ENCODE data around the gene LAMB2.

Gene LAMB2

GRCh38 chr3:49134471-49135265 lies 1.8 kb upstream of the LAMB2 start:
- no peaks in the 10 kb centered on the region for H3K27me3 ChIP-seq (replicated peaks; ENCODE audit: control insufficient read depth, insufficient read depth, low read length, poor library complexity, severe bottlenecking)
- no peak overlapping the region for H3K27ac ChIP-seq (ENCODE audit: insufficient read depth, low read length, poor library complexity, severe bottlenecking)
- H3K4me3 ChIP-seq (ENCODE audit: insufficient read depth, low read depth, low read length, poor library complexity, severe bottlenecking), result no peak overlapping the region
- no peaks in the 10 kb centered on the region for H3K4me1 ChIP-seq (ENCODE audit: control insufficient read depth, insufficient read depth, low read length, poor library complexity, severe bottlenecking)
- no peaks in the 10 kb centered on the region for H3K9me3 ChIP-seq (ENCODE audit: control insufficient read depth, low read length)
- no peak for DNase-seq
- no peaks in the 10 kb centered on the region for H3K36me3 ChIP-seq (ENCODE audit: control insufficient read depth, insufficient read depth, low read length)

GRCh38 chr3:49133226-49133951 lies 539 bp upstream of the LAMB2 start:
- no peaks in the 10 kb centered on the region for H3K27me3 ChIP-seq (replicated peaks; ENCODE audit: control insufficient read depth, insufficient read depth, low read length, poor library complexity, severe bottlenecking)
- H3K4me3 ChIP-seq (ENCODE audit: insufficient read depth, low read depth, low read length, poor library complexity, severe bottlenecking), result no peak overlapping the region
- no peaks in the 10 kb centered on the region for H3K4me1 ChIP-seq (ENCODE audit: control insufficient read depth, insufficient read depth, low read length, poor library complexity, severe bottlenecking)
- no peaks in the 10 kb centered on the region for H3K36me3 ChIP-seq (ENCODE audit: control insufficient read depth, insufficient read depth, low read length)
- no peak for DNase-seq
- no peak overlapping the region for H3K27ac ChIP-seq (ENCODE audit: insufficient read depth, low read length, poor library complexity, severe bottlenecking)
- no peaks in the 10 kb centered on the region for H3K9me3 ChIP-seq (ENCODE audit: control insufficient read depth, low read length)

- no peak for DNase-seq
- no peaks in the 10 kb centered on the region for H3K36me3 ChIP-seq (ENCODE audit: control insufficient read depth, insufficient read depth, low read length)
- no peaks in the 10 kb centered on the region for H3K4me1 ChIP-seq (ENCODE audit: control insufficient read depth, insufficient read depth, low read length, poor library complexity, severe bottlenecking)
- H3K27me3 ChIP-seq (replicated peaks; ENCODE audit: control insufficient read depth, insufficient read depth, low read length, poor library complexity, severe bottlenecking), result no peaks in the 10 kb centered on the region
- no peak overlapping the region for H3K27ac ChIP-seq (ENCODE audit: insufficient read depth, low read length, poor library complexity, severe bottlenecking)
- no peak overlapping the region for H3K4me3 ChIP-seq (ENCODE audit: insufficient read depth, low read depth, low read length, poor library complexity, severe bottlenecking)
- no peaks in the 10 kb centered on the region for H3K9me3 ChIP-seq (ENCODE audit: control insufficient read depth, low read length)
Measured at GRCh38 chr3:49132073-49132436, 795 bp downstream of the LAMB2 start.

GRCh38 chr3:49131576-49131975 lies 1.3 kb downstream of the LAMB2 start:
- Histone ChIP-seq H3K4me1 (ENCODE audit: control insufficient read depth, insufficient read depth, low read length, poor library complexity, severe bottlenecking) (no peaks in the 10 kb centered on the region), H3K4me3 (ENCODE audit: insufficient read depth, low read depth, low read length, poor library complexity, severe bottlenecking) (no peak overlapping the region), H3K9me3 (ENCODE audit: control insufficient read depth, low read length) (no peaks in the 10 kb centered on the region), H3K27ac (ENCODE audit: insufficient read depth, low read length, poor library complexity, severe bottlenecking) (no peak overlapping the region), H3K36me3 (ENCODE audit: control insufficient read depth, insufficient read depth, low read length) (no peaks in the 10 kb centered on the region), H3K27me3 (replicated peaks; ENCODE audit: control insufficient read depth, insufficient read depth, low read length, poor library complexity, severe bottlenecking) (no peaks in the 10 kb centered on the region)
- DNase-seq, result no peak

- H3K9me3 ChIP-seq (ENCODE audit: control insufficient read depth, low read length), result no peaks in the 10 kb centered on the region
- H3K4me3 ChIP-seq (ENCODE audit: insufficient read depth, low read depth, low read length, poor library complexity, severe bottlenecking), result no peak overlapping the region
- H3K27me3 ChIP-seq (replicated peaks; ENCODE audit: control insufficient read depth, insufficient read depth, low read length, poor library complexity, severe bottlenecking), result no peaks in the 10 kb centered on the region
- no peaks in the 10 kb centered on the region for H3K36me3 ChIP-seq (ENCODE audit: control insufficient read depth, insufficient read depth, low read length)
- no peaks in the 10 kb centered on the region for H3K4me1 ChIP-seq (ENCODE audit: control insufficient read depth, insufficient read depth, low read length, poor library complexity, severe bottlenecking)
- H3K27ac ChIP-seq (ENCODE audit: insufficient read depth, low read length, poor library complexity, severe bottlenecking), result no peak overlapping the region
- no peak for DNase-seq
Measured at GRCh38 chr3:49131040-49131439, 1.8 kb downstream of the LAMB2 start.

GRCh38 chr3:49124991-49125670 lies 7.7 kb downstream of the LAMB2 start:
- no peaks in the 10 kb centered on the region for H3K36me3 ChIP-seq (ENCODE audit: control insufficient read depth, insufficient read depth, low read length)
- no peaks in the 10 kb centered on the region for H3K27me3 ChIP-seq (replicated peaks; ENCODE audit: control insufficient read depth, insufficient read depth, low read length, poor library complexity, severe bottlenecking)
- H3K27ac ChIP-seq (ENCODE audit: insufficient read depth, low read length, poor library complexity, severe bottlenecking), result no peak overlapping the region
- H3K4me3 ChIP-seq (ENCODE audit: insufficient read depth, low read depth, low read length, poor library complexity, severe bottlenecking), result no peak overlapping the region
- no peaks in the 10 kb centered on the region for H3K9me3 ChIP-seq (ENCODE audit: control insufficient read depth, low read length)
- H3K4me1 ChIP-seq (ENCODE audit: control insufficient read depth, insufficient read depth, low read length, poor library complexity, severe bottlenecking), result peaks cover 11% of the 10 kb centered on the region
- no peak for DNase-seq

GRCh38 chr3:49124203-49124602 lies 8.6 kb downstream of the LAMB2 start:
- peaks cover 20% of the 10 kb centered on the region for H3K4me1 ChIP-seq (ENCODE audit: control insufficient read depth, insufficient read depth, low read length, poor library complexity, severe bottlenecking)
- DNase-seq, result no peak
- H3K27me3 ChIP-seq (replicated peaks; ENCODE audit: control insufficient read depth, insufficient read depth, low read length, poor library complexity, severe bottlenecking), result no peaks in the 10 kb centered on the region
- H3K4me3 ChIP-seq (ENCODE audit: insufficient read depth, low read depth, low read length, poor library complexity, severe bottlenecking), result no peak overlapping the region
- no peaks in the 10 kb centered on the region for H3K36me3 ChIP-seq (ENCODE audit: control insufficient read depth, insufficient read depth, low read length)
- no peak overlapping the region for H3K27ac ChIP-seq (ENCODE audit: insufficient read depth, low read length, poor library complexity, severe bottlenecking)
- H3K9me3 ChIP-seq (ENCODE audit: control insufficient read depth, low read length), result no peaks in the 10 kb centered on the region

GRCh38 chr3:49123687-49124086 lies 9.2 kb downstream of the LAMB2 start:
- Histone ChIP-seq H3K4me1 (ENCODE audit: control insufficient read depth, insufficient read depth, low read length, poor library complexity, severe bottlenecking) (peaks cover 23% of the 10 kb centered on the region), H3K9me3 (ENCODE audit: control insufficient read depth, low read length) (no peaks in the 10 kb centered on the region), H3K27me3 (replicated peaks; ENCODE audit: control insufficient read depth, insufficient read depth, low read length, poor library complexity, severe bottlenecking) (no peaks in the 10 kb centered on the region), H3K36me3 (ENCODE audit: control insufficient read depth, insufficient read depth, low read length) (peaks cover 4% of the 10 kb centered on the region), H3K4me3 (ENCODE audit: insufficient read depth, low read depth, low read length, poor library complexity, severe bottlenecking) (no peak overlapping the region), H3K27ac (ENCODE audit: insufficient read depth, low read length, poor library complexity, severe bottlenecking) (no peak overlapping the region)
- no peak for DNase-seq

- DNase-seq, result no peak
- Histone ChIP-seq H3K27me3 (replicated peaks; ENCODE audit: control insufficient read depth, insufficient read depth, low read length, poor library complexity, severe bottlenecking) (no peaks in the 10 kb centered on the region), H3K36me3 (ENCODE audit: control insufficient read depth, insufficient read depth, low read length) (peaks cover 8% of the 10 kb centered on the region)
Measured at GRCh38 chr3:49122886-49123545, 9.8 kb downstream of the LAMB2 start.

More at GRCh38 chr3:49122886-49123545, 9.8 kb downstream of the LAMB2 start:
- H3K4me1 ChIP-seq (ENCODE audit: control insufficient read depth, insufficient read depth, low read length, poor library complexity, severe bottlenecking), result peaks cover 23% of the 10 kb centered on the region
- no peak overlapping the region for H3K4me3 ChIP-seq (ENCODE audit: insufficient read depth, low read depth, low read length, poor library complexity, severe bottlenecking)
- H3K9me3 ChIP-seq (ENCODE audit: control insufficient read depth, low read length), result no peaks in the 10 kb centered on the region
- no peak overlapping the region for H3K27ac ChIP-seq (ENCODE audit: insufficient read depth, low read length, poor library complexity, severe bottlenecking)
